ENCODE results near the gene HEXA.

HEXA gene

GRCh38 chr15:72318408-72318942, 57.3 kb downstream of the HEXA start:
- no peak for DNase-seq

DNA sequence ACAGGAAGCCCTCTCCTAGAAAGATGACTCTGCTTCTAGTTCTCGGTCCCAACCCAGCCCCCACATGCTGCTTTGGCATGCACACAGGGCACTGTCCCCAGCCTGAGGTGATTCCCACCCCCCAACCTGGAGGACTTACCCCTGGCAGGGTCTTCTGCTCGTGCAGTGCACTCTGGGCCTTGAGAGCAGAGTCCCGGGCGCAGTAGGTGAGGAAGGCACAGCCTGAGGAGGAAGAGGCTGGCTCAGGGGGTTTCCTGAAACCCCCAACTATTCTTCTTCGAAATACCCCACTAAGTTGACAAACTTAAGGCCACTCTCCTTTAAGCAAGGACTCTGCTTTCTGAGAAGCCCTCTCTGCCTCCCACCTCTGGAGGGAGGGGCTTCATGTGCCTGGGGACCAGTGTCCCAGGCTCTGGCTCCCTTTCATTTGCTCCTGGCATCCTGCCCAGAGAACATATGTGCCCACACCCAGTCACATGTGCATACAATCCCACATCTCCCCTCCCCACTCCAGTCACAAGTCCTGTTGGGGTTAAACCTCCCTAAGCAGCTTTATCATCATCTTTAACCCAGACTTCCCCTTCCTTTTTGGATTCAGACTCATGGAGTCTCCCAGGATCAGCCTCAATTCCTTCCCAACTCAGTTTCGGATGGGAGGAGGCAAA, 60.0 kb downstream of the HEXA start:
- DNase-seq = no peak

GRCh38 chr15:72313881-72314280, 61.9 kb downstream of the HEXA start:
- DNase-seq = no peak

DNA sequence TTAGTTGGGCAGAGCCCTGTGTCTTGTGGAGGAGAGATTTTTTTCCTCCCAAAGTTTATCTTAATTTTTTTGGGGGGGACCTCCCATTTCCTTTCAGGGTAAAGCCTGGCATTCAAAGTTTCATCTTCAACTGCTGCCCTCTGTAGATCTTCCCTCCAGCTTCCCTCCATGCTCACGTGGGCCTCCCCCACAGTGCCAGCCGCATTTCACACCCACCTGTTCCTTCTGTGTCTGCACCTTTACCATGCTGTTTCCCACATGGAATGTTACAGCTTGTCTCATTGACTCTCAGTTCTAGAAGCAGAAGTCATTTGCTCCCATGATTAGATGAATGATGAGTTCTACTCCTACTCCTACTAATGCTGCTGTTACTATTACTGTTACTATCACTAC, 62.4 kb downstream of the HEXA start:
- DNase-seq = no peak

DNA sequence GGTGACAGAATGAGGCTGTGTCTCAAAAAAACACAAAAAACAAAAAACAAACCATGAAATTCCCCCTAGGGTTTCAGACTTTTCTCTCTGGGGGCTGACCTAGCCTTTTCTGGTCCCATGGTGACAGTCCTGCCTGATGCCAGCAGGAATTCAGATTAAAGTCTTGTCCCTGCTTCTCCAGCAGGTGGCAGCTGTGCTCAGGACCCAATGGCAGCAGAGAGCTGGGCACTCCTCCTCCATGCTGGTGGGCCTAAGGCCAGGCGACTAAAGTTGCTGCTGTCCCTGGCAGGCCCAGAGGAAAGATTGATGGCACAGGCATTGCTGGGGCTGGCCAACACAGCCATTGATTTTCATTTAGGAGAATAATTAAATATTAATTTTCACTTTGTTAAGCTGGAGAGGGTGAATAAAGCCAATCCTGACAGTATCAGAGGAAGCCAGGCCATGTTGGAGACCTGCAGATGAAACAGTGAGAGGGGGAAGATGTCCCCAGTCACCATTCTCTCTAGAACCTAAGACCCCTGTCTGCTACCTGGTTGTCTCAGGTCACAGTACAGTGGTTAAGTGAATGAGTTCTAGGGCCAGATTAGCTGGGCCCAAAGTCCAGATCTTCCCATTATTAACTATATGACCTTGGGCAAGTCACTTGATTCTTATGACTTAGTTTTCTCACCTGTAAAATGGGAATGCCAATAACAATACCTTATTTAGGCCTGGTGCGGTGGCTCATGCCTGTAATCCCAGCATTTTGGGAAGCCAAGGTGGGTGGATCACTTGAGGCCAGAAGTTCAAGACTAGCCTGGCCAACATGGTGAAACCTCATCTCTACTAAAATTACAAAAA, 63.0 kb downstream of the HEXA start:
- peak; percentile 38 to 56 for DNase-seq

DNA sequence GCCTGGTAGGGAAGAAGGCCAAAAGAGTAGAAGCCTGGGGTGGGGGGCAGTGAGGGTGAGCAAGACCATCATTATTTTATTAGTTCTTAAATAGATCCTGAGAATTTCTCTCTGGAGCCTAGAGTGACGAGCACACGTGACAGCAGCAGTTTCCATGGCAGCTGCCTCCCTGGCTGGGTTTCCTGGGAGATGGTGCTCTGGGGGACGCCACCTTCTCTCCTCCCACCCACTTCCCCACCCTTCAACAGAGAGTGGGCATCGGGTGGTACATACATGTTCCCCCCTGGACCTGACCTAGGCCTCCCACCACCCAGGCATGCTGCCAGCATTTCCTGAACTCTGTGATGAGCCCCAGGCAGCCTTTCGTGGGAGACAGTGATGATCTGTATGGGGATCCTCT, 68.8 kb downstream of the HEXA start:
- DNase-seq = no peak

- no peak for DNase-seq
These were observed 69.5 kb downstream of the HEXA start for GRCh38 chr15:72306211-72306785.

DNA sequence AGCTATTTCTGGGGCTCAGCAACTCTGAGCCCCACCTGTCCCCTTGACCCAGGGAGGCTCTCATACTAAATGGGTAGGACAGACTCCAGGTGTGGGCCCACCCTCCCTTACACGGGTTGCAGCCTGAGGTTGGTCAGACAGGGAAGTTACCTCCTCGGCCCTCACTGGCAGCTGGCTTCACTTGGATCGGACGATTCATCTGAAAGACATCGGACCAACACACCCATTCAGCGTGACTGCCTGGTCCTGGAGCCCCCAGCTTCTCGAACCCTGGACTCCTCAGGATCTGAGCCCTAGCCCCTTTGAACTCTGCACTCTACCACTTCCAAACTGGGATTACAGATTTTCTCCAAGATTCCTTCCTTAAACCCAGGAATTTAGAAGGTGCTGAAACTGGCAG, 71.2 kb downstream of the HEXA start:
- DNase-seq = no peak

DNA sequence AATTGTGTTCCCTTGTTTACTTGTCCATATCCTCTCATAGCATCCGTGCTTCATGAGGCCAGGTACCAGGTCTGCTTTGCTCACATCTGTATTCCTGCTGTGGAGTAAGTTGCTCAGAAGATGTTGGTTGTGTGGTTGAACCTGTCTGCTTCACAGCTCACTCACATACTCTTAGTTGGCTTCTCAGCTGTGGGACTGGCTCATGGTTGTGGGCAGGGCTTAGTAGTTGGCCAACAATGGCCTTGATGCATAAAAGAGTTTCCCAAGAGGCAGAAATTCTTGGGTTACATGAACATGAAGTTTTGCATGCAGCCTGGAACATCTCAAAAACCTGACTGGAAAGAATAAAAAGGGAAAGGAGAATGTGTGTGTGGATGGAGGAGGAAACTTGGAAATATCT, 72.9 kb downstream of the HEXA start:
- DNase-seq = no peak
